Astrocyte of the cerebellum (primary cell): Measurements from ENCODE around the gene TULP3.
"Not testable (repeated sequence)": the region's sequence is repeated elsewhere in the genome, so short reads cannot be mapped to it uniquely, and the experiment has no call there.

ENCODE experiments used
- DNase-seq: peaks from one replicate; pipeline ENCODE4 v3.0.0-alpha.2; 2011; ENCODE audit warnings: low read depth
- H3K4me3 ChIP-seq: 2 replicates; pipeline ENCODE4 v1.5.1; 2011; ENCODE audit warnings: mild to moderate bottlenecking, low read depth, low read length, moderate library complexity
- CTCF ChIP-seq: IDR thresholded peaks from 2 replicates; pipeline ENCODE4 v1.5.1; 2012; ENCODE audit warnings: low read length, low read depth, moderate library complexity, mild to moderate bottlenecking; ENCODE audit errors: missing control alignments
- in situ Hi-C: cut with HindIII; loops from 2 replicates; pipeline ENCODE4 v1.10.0; 2017; ENCODE audit warnings: low sequenced_read_pairs

Gene TULP3

DNA sequence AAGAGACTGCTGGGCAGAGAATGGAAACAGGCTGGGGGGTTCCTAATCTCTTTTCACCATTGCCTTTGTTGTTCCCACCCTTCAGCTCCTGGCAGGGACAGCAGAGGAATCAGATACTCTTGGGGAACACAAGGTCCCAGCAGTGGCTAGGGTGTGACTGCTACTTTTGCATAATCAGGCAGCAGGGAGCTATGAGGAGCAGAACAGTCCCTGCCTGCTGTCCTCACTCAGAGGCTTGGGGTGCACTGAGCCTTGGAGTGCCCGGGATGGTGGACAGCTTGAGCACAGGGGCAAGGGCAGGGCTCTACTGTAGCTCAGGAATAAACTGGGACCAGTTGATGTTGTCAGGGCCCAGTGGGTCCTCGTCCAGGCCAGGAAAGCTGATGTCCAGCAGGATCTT, 32.4 kb upstream of the TULP3 start:
- in situ Hi-C loops, result no loop called here
- DNase-seq, result no peak
- TF ChIP-seq CTCF, result no peak
- no peak overlapping the region for H3K4me3 ChIP-seq

GRCh38 chr12:2858944-2859421, 31.7 kb upstream of the TULP3 start:
- no peak overlapping the region for H3K4me3 ChIP-seq
- in situ Hi-C loops, result no loop called here
- no peak for TF ChIP-seq CTCF
- no peak for DNase-seq

DNA sequence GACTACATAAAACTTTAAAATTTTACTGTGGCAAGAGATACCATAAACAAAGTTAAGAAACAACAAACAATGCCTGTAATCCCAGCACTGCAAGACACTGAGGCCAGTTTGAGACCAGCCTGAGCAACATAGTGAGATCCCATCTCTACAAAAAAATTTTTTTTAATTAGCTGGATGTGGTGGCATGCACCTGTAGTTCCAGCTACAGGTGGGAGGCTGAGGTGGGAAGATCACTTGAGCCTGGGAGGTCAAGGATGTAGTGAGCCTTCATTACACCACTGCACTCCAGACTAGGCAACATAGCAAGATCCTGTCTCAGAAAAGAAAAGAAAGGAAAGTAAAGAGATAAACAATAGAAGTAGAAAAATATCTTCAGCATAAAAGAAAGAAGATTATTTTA, 30.5 kb upstream of the TULP3 start:
- in situ Hi-C loops, result no loop called here
- no peak for TF ChIP-seq CTCF
- H3K4me3 ChIP-seq, result no peak overlapping the region
- no peak for DNase-seq

DNA sequence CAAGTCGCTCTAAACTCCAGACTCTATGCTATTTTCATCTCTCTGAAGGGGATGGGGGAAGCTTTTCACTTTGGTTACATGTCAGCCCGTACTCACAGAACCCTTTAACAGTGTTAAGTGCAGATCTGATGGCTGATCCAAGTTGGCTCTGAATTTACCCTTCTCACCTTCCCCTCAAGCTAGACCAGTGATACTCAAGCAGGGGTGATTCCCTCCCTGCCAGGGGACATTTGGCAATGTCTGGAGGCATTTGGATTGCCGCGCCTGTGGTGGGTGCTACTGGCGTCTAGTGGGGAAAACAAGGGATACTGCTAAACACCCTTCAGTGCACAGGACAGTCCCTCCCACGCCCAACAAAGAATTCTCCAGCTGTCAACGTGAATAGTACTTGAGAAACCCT, 27.8 kb upstream of the TULP3 start:
- no peak for TF ChIP-seq CTCF
- DNase-seq, result no peak
- no peak overlapping the region for H3K4me3 ChIP-seq
- in situ Hi-C loops, result no loop called here

- in situ Hi-C loops, DNase-seq, H3K4me3 ChIP-seq: not testable (repeated sequence)
Observed at GRCh38 chr12:2863402-2863801, 27.3 kb upstream of the TULP3 start.

- TF ChIP-seq CTCF, result no peak
- in situ Hi-C loops, result no loop called here
Observed at GRCh38 chr12:2864198-2864597, 26.5 kb upstream of the TULP3 start.

GRCh38 chr12:2868986-2869632, 21.6 kb upstream of the TULP3 start:
- DNase-seq, in situ Hi-C loops, H3K4me3 ChIP-seq: not testable (repeated sequence)

More at GRCh38 chr12:2864198-2864597, 26.5 kb upstream of the TULP3 start:
- H3K4me3 ChIP-seq, result no peak overlapping the region
- DNase-seq, result no peak
